Body of pancreas (tissue), 4 donors: Measurements from ENCODE around the gene MTR.

ENCODE experiments used
- POLR2A ChIP-seq, 3 donors: fragments of 450-650 bp; IDR thresholded peaks; one replicate each; pipeline ENCODE4 v1.6.1; 2016; ENCODE audit warnings: antibody characterized with exemption in 3 of 3, mild to moderate bottlenecking in 2 of 3
- TF ChIP-seq, protein P1 (sequence below), 7 experiments: fragments of 450-650 bp in 4 of 7; fragments of 200-600 bp in 3 of 7; sonication (generic) in 3 of 7; IDR thresholded peaks; one replicate each; pipeline ENCODE4 v1.5.1; 2016 to 2019; ENCODE audit warnings: antibody characterized with exemption in 7 of 7

DNA sequence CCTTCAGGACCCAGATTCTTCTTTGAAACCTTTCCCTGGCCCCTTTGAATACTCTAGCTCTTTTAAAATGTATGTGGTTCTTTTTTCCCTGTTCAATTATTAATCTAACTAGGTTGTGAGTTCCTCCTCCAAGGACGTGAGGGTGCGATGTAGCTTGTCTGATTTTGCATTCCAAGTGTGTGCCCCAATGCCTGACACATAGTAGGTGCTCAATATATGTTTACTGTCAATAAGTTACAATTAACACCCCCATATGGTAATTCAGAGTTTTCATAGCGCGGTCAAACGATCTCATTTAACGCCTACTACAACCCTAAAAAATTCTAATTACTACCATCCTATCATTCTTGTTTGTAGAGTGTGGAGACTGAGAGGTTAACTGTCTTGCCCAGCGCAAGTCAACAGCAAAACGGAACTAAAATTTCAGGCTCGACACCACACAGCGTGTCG is 482 bp upstream of the MTR start:
- TF ChIP-seq, protein P1, sequence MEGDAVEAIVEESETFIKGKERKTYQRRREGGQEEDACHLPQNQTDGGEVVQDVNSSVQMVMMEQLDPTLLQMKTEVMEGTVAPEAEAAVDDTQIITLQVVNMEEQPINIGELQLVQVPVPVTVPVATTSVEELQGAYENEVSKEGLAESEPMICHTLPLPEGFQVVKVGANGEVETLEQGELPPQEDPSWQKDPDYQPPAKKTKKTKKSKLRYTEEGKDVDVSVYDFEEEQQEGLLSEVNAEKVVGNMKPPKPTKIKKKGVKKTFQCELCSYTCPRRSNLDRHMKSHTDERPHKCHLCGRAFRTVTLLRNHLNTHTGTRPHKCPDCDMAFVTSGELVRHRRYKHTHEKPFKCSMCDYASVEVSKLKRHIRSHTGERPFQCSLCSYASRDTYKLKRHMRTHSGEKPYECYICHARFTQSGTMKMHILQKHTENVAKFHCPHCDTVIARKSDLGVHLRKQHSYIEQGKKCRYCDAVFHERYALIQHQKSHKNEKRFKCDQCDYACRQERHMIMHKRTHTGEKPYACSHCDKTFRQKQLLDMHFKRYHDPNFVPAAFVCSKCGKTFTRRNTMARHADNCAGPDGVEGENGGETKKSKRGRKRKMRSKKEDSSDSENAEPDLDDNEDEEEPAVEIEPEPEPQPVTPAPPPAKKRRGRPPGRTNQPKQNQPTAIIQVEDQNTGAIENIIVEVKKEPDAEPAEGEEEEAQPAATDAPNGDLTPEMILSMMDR (IDR thresholded peaks at IDR 0.05), result no peak
- TF ChIP-seq POLR2A (IDR thresholded peaks at IDR 0.05), result no peak
